GM12878 (cell line): ENCODE results near the gene PRKCI. TPM values are rescaled to one million over a fixed set of nuclear protein-coding genes. Genes with fewer than 3 reads are reported as not detected.
A peak's percentile ranks its signal among the peaks of the same experiment; 100 is the strongest.

Source experiments
- CREM ChIP-seq: IDR thresholded peaks from 2 replicates; pipeline ENCODE4 v1.6.1; 2014; ENCODE audit warnings: antibody characterized with exemption, low read depth
- HDGF ChIP-seq: fragments of 450-650 bp; IDR thresholded peaks from 2 replicates; pipeline ENCODE4 v1.6.1; 2016; ENCODE audit warnings: antibody characterized with exemption
- HSF1 ChIP-seq: fragments of 150-350 bp; IDR thresholded peaks from 2 replicates; pipeline ENCODE4 v1.6.1; 2014; ENCODE audit warnings: mild to moderate bottlenecking, low read depth, low read length
- KDM1A ChIP-seq: fragments of 200-600 bp; sonication (generic); IDR thresholded peaks from 2 replicates; pipeline ENCODE4 v1.6.1; 2016; ENCODE audit warnings: borderline replicate concordance
- PAX8 ChIP-seq: fragments of 450-650 bp; IDR thresholded peaks from 2 replicates; pipeline ENCODE4 v1.6.1; 2017; ENCODE audit warnings: mild to moderate bottlenecking, moderate library complexity
- POLR2AphosphoS2 ChIP-seq: IDR thresholded peaks from 2 replicates; pipeline ENCODE4 v1.6.1; 2011; ENCODE audit warnings: low read depth, mild to moderate bottlenecking, low read length, improper control_type of control experiment, moderate library complexity
- SIX5 ChIP-seq: IDR thresholded peaks from 2 replicates; pipeline ENCODE4 v1.6.1; 2011; ENCODE audit warnings: mild to moderate bottlenecking, low read depth, low read length, moderate library complexity; ENCODE audit not compliant: severe bottlenecking
- SMAD5 ChIP-seq: IDR thresholded peaks from 2 replicates; pipeline ENCODE4 v1.6.1; 2016; ENCODE audit warnings: antibody characterized with exemption, low read depth
- SRF ChIP-seq, 2 experiments: IDR thresholded peaks; 2 replicates each; pipeline ENCODE4 v1.6.1; 2011; ENCODE audit warnings: low read depth in 2 of 2, low read length in 2 of 2, mild to moderate bottlenecking in 1 of 2, moderate library complexity in 1 of 2
- STAT1 ChIP-seq: fragments of 450-650 bp; conservative IDR thresholded peaks from 2 replicates; pipeline ENCODE4 v1.6.1; 2014; ENCODE audit warnings: antibody characterized with exemption, mild to moderate bottlenecking
- STAT3 ChIP-seq: IDR thresholded peaks from 2 replicates; pipeline ENCODE4 v1.6.1; 2011; ENCODE audit warnings: low read depth, low read length, improper control_type of control experiment
- ZNF592 ChIP-seq: fragments of 450-650 bp; IDR thresholded peaks from 2 replicates; pipeline ENCODE4 v1.6.1; 2017; ENCODE audit warnings: mild to moderate bottlenecking, moderate library complexity
- polyA plus RNA-seq, 11 experiments: library from polyadenylated mRNA; depleted of rRNA in 4 of 11; unstranded in 6 of 11; stranded (reverse) in 5 of 11; fragments of >200 nt; fragmentation: Nextera tagmentation in 4 of 11; fragmentation: Illumina TruSeq in 1 of 11; extraction: Ambion mirVana in 4 of 11; extraction: Trizol in 1 of 11; gene quantifications; 1 replicate in 1 of 11; 2 replicates in 10 of 11; pipeline versions ENCODE4 v1.2.1 to v1.2.3, GENCODE V29; 2011 to 2016; ENCODE audit warnings: inconsistent platforms in 2 of 11, missing spikeins in 2 of 11, low read depth in 1 of 11
- total RNA-seq, 4 experiments: library from RNA; depleted of rRNA in 3 of 4; stranded (reverse); fragments of >200 nt in 3 of 4; fragmentation: Illumina TruSeq in 1 of 4; extraction: Trizol in 1 of 4; gene quantifications; 2 replicates each; pipeline versions ENCODE4 v1.2.1 to v1.2.3, GENCODE V29; 2013 to 2021

The PRKCI gene
- total and polyA plus RNA-seq, 10 of the 15 experiments (the other 5 are each of a cell fraction or from before 2014, with no cell fraction given): 3.5 to 15.4 (median 11.8) TPM

GRCh38 chr3:170180908-170181885 is 41.0 kb upstream of the PRKCI start, which contains the start of gene PHC3 (continued):
- TF ChIP-seq SRF (IDR thresholded peaks at IDR 0.05; ENCODE audit: low read depth in 2 of 2, low read length in 2 of 2) (no peak), HDGF (peak; percentile 57; the same call in 1 of the 2 replicates), STAT1 (no peak), CREM (peak; percentile 65), SIX5 (no peak), HSF1 (no peak), ZNF592 (no peak), KDM1A (no peak), PAX8 (no peak), SMAD5 (no peak; the same call in 1 of the 2 replicates), POLR2AphosphoS2 (0 out of 2 replicates have a peak, but pooled peaks have one; percentile 49), STAT3 (no peak)
